HG02678 (cell line): ENCODE data around the gene NHS.
A peak's percentile ranks its signal among the peaks of the same experiment; 100 is the strongest.
"Not testable (repeated sequence)": the region's sequence is repeated elsewhere in the genome, so short reads cannot be mapped to it uniquely, and the experiment has no call there.

Source experiments
- ATAC-seq: cut with Tn5 transposase; IDR thresholded peaks from one replicate; pipeline ENCODE4 v1.9.1; 2021; ENCODE audit warnings: mild to moderate bottlenecking, moderate library complexity; ENCODE audit not compliant: unreplicated experiment

The NHS gene

DNA sequence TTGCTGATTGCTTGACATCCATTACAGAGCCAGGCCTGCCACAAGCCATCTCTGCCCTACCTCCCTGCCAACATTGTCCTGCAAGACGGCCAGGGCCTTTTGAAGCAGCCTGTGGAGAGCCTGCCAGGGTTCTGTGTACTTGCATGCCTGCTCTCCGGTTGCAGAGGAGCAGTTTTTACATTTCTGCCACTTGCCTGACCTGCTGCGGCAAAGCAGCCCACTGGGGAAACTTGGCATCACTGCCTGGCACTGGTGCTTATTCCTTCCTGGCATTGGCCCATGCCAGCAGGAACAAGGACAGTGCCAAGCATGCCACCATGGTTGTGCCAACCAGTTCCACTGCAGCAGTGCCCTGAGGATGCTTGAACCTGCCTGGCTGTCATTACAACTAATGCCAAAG, 167.1 kb downstream of the NHS start:
- no peak for ATAC-seq

DNA sequence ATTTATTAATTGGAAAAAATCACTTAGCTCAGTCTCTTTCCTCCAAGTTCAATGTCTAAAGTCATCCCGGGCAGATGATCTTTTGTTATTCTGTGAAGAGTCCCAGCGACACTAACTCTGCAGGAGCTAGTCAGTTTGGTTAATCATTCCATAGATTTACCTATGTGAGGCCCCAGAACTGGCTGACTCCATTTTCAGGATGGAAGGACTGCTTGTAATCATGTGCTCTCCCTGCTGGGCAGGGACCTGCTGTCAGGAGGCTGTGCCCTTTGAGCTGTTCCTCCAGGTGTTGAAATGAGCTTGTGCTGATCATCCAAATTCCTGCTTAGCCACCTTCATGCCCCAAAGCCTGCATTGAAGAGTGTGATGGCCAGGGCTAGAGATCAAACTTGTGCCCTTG, 169.8 kb downstream of the NHS start:
- no peak for ATAC-seq

DNA sequence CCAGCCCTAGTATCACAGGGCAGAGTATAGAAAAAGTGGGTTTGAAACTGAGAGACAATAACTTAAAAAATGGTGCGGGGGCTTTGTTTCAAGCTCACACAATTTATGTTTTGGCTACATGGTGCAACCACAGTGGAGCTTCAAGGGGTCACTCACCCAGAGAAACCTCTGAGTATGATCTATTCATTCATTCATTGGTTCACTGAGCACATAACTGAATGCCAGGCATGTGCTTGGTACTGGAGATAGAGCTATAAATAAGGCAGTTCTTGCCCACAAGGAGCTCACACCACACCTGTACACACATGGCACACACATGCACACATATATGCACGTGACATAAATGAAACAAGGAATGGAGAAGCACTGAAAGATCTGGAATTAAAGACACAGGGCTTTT, 171.4 kb downstream of the NHS start:
- no peak for ATAC-seq

DNA sequence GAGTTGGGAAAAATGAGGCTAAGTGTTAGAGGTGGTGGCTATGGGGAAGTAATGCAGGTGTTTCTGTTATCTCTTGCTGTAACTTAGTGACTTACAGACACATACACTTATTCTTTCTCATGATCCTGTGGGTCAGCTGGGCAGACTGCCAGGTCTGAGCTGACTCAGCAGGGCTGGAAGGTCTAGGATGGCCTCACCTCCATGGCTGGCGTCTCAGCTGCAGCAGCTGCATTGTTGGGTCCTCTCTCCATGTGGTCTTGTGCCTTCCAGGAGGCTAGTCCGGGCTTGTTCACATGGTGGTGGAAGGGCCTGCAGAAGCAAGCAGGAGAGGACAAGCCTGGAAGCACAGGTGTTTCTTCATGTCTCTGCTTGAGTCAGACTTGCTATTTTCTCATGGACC, 172.7 kb downstream of the NHS start:
- peak; percentile 66 for ATAC-seq

DNA sequence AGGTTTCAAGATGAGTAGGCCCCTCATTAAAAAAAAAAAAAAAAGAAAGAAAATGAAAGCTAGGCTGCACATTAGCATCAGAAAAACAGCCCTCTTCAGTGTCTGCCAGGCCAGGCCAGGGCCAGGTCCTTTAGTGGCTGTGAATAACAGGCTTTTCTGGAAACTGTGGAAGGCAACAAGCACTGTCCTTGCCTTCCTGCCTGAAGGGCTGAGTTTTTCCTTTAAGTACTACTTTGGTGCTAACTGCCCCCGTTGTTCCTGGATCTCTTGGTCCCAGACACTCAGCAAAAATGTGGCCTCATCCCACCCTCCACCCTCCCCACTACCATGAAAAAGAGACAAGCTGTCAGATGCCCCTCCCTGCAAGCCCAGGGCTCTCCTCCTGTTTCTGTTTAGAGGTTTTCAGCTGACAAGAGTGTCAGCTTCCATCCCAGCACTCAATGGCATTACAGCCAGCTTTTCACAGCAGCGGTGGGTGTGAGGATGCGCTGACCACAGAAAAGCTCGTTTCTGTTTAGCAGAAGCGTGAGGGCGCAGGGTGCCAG, 174.2 kb downstream of the NHS start:
- no peak for ATAC-seq

DNA sequence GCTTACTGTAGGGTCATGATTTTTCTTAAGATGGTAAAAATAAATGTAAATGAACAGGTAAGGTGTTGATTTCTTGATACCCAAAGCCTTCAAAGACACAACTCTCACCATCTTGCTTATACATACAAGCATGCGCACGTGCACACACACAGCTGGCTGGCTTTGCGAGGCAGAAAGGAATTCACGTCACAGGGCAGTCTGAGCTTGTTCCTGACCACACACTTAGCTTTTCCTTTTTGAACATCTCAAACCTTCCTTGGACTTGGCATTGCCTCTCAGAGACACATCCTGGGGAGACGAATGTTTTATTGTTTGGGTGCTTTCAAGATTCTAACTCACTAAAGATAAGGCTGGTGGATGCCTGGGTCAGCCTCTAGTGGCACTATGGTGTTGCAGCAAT, 175.0 kb downstream of the NHS start:
- no peak for ATAC-seq

DNA sequence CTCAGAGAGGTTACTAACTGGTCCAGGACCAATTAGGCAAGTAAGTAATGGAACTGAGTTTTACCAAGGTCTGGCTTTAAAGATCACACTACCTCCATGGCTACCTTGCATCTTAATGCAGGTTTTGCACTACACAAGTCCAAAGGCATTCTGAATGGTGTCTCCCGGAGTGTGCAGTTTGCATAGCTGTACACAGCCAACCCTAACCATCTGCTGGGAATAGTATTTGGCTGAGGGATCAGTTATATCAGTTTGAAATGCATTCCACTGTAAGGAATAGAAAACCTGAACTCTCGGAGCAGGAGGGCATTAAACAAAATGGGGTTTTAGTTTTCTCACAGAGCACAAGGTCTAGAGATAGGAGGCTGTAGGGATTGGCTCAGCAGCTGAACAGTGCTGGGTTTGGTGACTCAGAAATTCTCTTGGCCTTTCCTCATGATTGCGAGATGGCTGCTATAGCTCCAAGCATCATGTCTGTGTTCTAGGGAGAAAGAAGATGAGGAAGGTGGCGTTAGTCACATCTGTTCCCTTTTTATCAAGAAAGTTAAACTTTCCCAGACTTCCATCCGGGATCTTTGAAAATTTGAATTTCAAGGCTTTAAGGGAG, 177.1 kb downstream of the NHS start:
- no peak for ATAC-seq

DNA sequence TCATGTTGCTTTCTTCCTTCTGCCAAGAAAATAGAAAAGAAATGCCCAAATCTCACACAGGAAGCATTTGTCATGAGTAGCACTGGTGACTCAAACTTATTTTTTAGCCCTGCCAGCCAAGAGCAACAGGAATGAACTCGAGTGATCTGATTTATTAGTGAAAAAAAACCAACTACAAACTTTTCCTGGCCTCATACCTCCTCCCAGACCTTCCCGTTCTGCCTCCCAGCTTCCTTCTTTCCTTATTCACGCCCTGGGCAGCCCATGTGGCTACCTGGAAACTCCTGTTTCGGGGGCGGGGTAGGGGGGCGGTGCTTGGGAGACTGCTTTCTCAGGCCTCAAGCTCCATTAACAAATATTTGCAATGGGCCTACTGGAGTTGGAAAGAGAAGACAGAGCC, 178.5 kb downstream of the NHS start:
- no peak for ATAC-seq

DNA sequence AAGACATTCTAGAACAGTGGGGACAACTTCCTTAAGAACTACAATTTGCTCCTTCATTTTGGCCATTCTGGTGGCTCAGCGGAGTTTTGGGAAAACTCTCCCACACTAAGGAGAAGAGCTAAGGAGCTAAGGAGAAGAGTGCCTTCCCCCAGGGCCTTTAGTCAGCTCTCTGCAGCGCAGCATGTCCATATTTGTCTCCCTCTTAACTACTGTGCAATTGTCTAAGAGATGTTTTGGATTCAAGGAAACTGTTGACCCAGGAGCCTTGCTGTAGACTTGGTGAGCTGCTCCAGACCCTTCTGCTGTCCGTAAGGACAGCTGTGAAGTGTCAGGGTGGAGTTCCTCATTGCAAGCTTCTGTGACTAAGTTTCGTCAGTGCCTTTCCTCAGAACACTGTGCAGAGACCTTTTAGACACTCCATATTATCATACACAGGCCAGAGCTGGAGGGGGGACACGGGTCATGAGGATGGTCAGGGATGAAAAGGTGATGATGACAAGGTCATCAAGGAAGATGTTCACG, 179.0 kb downstream of the NHS start:
- ATAC-seq = no peak

DNA sequence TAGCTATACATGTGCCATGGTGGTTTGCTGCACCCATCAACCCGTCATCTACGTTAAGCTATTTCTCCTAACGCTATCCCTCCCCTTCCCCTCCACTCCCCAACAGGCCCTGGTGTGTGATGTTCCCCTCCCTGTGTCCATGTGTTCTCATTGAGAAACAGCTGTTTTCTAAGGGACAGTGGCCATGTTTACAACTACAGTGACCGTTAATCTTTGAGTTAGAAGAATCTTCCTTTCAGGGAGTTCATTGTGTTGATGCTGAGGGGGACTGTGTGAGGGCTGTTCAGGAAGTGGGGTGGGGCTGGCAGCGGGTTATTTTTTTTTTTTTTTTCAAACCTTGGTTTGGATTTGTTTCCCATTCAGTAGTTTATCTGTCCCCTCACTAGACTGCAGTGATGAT, 179.9 kb downstream of the NHS start:
- ATAC-seq = no peak

DNA sequence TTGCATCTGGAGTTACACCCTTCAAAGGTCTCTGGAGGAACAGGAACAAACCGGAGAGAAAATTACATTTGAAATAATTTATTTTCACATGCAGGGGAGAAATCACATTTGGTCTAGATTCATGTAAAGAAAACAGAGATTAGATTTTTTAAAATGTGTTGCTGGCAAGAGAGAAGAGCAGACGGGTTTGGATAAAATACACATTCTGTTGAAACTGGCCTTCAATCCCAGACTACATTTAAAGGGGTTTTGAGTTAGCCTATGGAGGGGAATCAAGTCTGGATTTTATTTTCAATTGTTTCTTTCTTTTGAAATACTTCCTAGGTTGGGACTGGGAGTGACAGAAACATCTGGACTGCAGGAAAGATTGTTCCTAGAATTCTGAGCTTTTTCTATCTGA, 180.8 kb downstream of the NHS start:
- no peak for ATAC-seq

DNA sequence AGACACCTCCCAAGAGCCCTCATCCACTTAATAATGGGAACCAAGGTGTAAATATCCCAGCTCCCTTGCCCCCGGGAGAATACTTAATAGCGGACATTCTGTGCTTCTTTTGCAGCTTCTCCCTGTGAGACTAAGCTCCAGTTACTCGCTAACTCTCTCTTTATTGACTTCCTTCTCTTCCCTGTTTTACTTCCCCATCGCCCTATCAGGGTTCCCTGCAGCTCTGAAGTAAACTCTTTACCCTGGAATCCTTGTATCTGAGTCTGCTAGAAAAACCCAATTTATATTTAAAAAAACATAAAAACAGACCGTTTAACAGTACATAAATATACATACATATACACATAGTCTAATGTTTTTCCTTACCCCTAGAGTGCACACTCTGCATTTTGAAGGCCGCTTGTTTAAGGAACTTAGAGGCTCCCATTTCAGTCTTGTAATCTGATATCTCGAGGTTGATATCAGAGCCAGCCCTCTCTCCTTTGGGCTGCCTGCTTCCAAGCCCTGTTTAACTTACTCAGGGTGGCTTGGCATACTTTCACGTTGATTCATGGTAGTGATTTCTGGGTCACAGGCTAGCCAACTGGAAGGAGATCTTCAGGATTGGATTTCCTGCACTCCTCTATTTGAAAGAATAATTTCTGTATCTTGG, 184.9 kb downstream of the NHS start:
- no peak for ATAC-seq

DNA sequence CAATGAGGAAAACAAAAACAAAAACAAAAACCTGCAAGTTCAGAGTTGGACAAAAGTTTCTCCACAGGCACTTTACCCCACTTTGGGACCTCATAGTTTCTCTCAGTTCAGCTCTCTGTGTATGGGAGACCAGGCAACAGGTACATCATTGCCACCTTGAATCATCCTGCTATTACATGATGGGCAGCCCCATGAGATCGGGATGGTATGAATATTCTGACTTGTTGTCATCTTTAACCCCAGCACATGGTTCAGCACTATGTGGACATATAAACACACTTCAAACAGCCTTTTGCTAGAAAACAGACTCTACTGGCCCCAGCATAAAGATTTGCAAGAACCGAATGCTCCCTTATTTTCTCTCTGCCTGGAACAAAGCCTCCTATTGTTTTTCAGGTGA, 185.4 kb downstream of the NHS start:
- ATAC-seq = no peak

DNA sequence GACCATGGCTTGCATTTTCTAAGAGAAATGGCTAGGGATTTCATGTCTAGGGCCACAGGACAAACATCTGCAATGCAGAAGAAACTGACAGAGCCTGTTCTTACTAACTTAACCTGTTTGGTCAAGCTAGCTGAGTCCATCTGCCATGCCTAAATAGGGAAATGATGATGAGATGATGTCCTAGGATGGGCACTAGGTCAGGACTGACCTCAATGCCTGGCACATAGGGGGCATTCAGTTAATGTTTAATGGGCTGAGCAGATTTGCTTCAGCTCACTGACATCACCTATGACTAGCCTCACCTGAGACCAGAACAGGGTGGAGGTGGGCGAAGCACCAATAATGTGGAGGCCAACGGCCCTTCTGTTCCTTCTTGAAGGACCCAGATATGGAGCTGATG, 188.1 kb downstream of the NHS start:
- ATAC-seq = no peak

DNA sequence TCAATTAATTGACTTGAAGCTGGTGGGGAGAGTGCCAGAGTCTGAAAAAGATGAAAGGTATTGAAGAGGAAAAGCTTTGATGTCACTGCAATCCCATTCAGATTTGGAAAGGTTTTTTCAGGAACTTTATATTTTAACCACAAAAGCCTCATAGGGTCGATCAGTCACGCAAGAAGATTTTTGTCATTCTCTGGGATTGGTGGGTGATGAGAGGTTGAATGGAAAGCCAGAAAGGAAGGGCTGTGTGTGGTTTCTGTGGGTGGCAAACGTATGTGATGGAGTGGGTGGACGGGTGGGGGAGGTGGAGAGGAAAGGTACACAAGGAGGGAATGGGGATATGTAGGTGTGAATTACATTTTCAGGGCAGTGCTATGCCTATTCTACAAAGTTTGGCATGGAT, 188.5 kb downstream of the NHS start:
- ATAC-seq = no peak

DNA sequence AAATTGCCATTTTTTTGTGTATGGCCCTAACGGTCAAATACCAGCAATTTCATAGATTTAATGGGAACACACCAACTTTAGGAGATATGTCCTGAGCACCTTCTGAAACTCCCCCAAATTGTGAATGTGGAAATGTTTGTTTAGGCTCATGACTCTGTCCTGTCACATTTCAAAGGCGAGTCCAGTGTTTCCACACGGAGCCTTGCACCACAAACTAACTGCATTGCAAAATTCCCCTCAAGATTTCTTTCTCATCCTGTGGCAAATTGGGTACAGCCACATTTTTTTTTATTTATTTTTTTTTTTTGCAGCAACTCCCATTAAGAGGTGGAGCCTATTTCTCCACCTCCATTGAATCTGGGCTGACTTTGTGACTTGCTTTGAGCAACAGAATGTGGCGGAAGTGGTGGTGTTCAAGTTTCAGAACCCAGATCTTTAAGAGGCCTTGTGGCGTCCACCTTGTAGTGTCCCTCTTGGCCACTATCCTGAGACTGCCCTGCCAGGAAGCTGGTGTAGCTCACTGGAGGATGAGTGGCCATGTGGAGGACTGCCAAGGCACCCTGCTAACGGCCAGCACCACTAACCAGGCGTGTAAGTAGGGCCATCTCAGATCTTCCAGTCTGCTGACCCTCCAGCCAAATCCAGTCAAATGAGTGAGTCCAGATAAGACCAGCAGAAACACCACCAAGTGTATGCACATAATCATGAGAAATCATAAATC, 189.8 kb downstream of the NHS start:
- ATAC-seq = no peak

DNA sequence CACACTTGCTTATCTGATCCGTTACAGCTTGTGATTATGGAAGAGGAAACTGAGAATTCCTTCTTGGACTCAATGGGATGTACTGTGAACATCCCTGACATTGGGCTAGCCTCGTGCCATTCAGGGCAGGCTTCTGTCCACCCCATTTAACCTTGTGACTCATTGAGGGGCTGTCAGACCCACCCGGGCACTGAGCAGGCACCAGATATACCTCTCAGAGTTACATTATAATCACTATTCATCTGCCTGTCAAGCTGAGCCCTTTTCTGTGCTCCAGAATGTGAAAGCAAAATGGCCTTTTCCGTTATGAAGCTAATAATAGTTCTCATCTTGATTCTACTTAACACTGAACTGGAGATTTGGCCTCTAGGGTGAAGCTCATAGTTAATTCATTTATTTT, 191.7 kb downstream of the NHS start:
- no peak for ATAC-seq

DNA sequence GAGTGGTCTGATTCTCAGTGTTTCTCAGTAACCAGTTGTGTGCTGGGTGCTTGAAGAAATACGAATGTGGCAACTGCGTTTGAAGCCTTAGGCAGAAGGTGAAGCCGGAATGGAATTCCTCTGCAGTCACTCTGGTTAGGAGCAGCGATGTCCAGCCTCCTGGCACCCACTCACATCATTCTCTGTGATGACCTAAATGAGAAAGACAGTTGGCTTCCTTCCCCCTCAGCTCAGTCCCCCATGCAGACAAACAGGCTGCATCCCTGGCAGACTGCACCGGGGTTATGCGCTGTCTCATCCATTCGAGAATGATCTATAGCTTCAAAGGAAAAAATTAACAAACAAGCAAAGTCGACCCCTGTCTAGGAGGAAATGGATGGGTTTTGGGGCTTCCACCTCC, 192.2 kb downstream of the NHS start:
- ATAC-seq = no peak

DNA sequence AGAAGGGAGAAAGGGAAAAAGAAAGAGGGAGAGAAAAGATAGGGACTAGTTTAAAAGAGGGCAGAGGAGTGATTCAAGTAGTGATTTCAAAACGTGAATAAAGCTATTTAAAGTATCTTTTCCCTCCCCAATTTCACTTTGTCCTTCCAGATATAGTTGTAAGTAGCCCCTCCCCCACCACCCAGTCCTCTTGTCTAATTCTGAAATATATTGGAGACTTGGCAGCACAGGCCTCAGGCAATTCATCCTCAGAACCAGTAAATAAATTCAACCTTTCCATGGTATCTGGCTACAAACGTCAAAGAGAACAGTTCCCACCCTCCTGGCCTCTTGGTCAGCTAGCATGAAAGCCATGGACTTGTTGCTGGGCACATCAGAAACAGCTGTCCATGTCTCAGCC, 192.8 kb downstream of the NHS start:
- ATAC-seq = no peak

DNA sequence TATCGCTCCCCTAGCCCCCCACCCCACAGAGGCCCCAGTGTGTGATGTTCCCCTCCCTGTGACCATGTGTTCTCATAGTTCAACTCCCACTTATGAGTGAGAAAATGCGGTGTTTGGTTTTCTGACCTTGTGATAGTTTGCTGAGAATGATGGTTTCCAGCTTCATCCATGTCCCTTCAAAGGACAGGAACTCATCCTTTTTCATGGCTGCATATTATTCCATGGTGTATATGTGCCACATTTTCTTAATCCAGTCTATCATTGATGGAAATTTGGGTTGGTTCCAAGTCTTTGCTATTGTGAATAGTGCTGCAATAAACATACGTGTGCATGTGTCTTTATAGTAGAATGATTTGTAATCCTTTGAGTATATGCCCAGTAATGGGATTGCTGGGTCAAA, 193.8 kb downstream of the NHS start:
- ATAC-seq = not testable (repeated sequence)

DNA sequence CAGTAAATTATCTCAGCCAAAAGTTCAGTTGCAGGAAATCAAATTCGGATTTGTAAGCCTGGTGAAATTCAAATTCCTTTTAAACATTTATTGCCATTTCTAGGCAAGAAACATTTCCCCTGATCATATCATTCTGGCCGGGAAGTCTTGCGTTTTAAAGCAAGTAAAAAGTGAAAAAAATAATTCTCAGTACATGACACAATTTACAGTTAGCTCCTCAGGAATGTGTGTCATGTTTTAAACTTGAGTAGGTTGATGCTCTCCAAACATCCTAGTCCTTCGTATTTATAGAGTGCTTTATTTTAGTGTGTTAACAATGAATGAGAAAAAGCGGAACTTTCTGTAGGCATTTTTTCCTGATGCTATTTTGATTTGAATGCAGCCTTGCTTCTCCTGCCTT, 204.0 kb downstream of the NHS start:
- no peak for ATAC-seq

DNA sequence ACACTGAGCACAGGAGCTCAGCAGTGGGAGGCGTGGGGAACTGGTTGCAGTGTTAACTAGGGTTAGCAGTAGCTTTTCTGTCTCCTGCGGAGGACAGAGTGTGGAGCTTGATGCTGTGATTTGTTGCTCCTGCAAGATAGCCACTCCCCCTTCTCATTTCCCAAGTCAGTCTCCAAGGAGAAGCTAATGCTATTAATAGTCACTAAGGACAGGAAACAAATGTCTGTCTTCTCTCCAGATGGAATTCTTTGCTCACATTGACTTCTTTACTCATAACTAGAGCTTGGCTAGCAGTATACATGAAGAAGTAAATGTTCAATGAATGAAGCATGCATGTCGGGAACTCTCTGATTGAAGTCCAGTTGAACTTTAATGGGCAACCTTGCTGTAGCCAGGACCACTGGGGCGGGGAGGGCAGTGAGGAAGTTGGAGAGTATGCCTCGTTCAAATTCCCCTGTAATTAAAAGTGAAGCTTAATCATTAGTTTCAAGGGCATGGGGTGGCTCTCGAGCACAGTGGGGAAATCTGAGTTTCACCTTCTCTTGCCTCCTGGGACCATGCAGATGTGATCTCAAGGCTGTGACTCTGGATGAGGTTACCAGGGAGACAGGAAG, 205.6 kb downstream of the NHS start:
- no peak for ATAC-seq
